Left kidney (tissue), 8 donors: Measurements from ENCODE around the gene INSYN1. TPM values are rescaled to one million over a fixed set of nuclear protein-coding genes. Genes with fewer than 3 reads are reported as not detected.
"Not testable (repeated sequence)": the region's sequence is repeated elsewhere in the genome, so short reads cannot be mapped to it uniquely, and the experiment has no call there.

Experiments
- DNase-seq: peaks from one replicate; pipeline ENCODE4 v3.0.0-alpha.2; 2013
- long read RNA-seq, 8 donors: transcript quantifications; one replicate each; lab custom pipeline, GENCODE V29; 2026
- polyA plus RNA-seq: library from polyadenylated mRNA; unstranded; fragments of 120-200 nt; gene quantifications from one replicate; pipeline ENCODE4 v1.2.1, GENCODE V29; 2013; ENCODE audit not compliant: insufficient read length

Gene INSYN1, protein sequence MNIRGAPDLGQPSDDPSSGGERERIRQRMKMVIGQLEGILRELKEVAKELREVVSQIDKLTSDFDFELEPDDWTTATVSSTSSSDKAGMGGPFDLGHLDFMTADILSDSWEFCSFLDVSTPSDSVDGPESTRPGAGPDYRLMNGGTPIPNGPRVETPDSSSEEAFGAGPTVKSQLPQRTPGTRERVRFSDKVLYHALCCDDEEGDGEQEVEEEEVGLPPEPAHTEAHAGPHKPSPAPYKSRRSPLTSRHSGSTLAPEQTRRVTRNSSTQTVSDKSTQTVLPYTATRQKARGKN
- polyA plus RNA-seq: 12.6 TPM
- long read RNA-seq, donor 1, full-length matches to known transcripts: 9 of 9 reads
- long read RNA-seq, donor 1, partial matches to known transcripts: 0 of 9 reads
- long read RNA-seq, donor 1, other reads (novel, unspliced or antisense): 0 of 9 reads
- long read RNA-seq, donor 2, full-length matches to known transcripts: 4 of 4 reads
- long read RNA-seq, donor 2, partial matches to known transcripts: 0 of 4 reads
- long read RNA-seq, donor 2, other reads (novel, unspliced or antisense): 0 of 4 reads
- long read RNA-seq, donor 3, full-length matches to known transcripts: 6 of 6 reads
- long read RNA-seq, donor 3, partial matches to known transcripts: 0 of 6 reads
- long read RNA-seq, donor 3, other reads (novel, unspliced or antisense): 0 of 6 reads
- long read RNA-seq, donor 4, partial matches to known transcripts: 0 of 1 reads
- long read RNA-seq, donor 4, other reads (novel, unspliced or antisense): 0 of 1 reads
- long read RNA-seq, donor 5, full-length matches to known transcripts: 11 of 11 reads
- long read RNA-seq, donor 5, partial matches to known transcripts: 0 of 11 reads
- long read RNA-seq, donor 5, other reads (novel, unspliced or antisense): 0 of 11 reads
- long read RNA-seq, donor 6, full-length matches to known transcripts: 2 of 2 reads
- long read RNA-seq, donor 6, partial matches to known transcripts: 0 of 2 reads
- long read RNA-seq, donor 6, other reads (novel, unspliced or antisense): 0 of 2 reads
- long read RNA-seq, donor 7, full-length matches to known transcripts: 12 of 26 reads
- long read RNA-seq, donor 7, partial matches to known transcripts: 14 of 26 reads
- long read RNA-seq, donor 7, other reads (novel, unspliced or antisense): 0 of 26 reads
- long read RNA-seq, donor 8, full-length matches to known transcripts: 1 of 1 reads
- long read RNA-seq, donor 8, partial matches to known transcripts: 0 of 1 reads
- long read RNA-seq, donor 8, other reads (novel, unspliced or antisense): 0 of 1 reads

DNA sequence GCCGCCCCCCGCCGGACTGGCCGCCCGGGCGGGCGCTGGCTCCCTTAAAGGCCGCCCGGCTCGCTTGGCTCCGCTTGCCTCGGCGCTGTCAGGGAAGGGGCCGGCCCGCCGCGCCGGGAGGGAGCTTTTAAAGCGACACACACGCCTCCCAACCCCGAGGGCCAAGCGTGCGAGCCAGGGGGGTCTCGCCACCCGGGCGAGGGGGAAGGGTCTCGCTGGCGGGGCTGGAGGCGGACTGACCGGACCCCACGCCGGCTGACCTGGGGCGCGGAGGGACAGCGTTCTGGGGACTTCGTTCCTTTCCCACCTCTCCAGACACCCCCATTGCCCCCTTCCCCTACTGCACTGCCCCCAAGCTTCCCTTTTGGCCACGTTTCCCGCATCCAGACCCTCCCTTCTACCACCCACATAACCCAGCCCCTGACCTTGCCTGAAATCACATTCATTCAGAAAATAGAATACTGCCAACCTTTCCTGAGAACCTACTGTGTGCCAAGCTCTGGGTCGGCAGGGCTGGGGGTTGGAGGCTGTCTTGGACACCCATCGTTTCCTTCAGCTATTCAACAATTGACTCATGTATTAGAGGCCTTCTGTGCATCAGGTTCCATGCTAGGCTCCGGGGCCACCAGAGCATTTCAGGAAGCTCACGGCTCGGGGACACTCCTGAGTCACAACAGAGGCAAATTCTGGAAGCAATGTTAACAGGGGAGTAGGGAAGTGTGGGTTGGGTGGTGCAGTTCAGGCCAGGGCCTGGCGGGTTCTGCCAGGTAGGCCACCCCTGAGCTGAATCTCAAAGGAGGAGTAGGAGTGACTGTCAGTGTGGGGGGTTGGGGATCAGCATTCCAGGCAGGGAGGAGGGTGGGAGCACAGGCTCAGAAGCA is at the start of gene INSYN1:
INSYN1 (minus strand) TSS at position 102 of the 881 bp plus-strand sequence. CDS start 2,221 bp downstream, outside the sequence.
- DNase-seq: no peak

DNA sequence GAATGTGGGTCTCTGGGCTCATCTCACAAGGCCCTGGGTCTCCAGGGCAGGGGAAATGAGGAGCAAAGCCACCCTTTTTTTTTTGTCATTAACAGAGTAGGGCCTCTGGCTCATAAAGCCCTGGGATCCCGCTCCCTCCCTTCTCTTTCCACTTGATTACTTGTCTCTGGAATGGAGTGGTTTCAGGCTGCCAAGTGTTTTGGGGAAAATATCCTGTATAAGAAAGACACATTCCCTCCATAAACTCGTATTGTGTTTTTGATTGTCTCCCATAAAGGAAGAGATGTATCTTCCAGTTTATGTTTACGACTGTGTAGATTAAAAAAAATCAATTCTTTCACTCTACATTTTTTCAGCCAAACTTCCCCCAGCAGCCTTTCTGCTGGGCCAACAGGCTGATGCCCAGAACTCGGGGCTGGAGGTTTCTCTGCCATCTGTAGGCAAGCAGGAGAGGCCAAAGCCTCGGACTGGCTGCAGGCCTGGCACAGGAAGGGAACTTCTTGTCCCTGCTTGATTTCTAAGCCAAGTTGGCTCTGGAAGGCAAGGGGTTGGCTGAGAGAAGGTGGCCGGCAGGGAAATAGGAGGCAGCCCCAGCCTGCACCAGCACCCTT is 49.4 kb upstream of the INSYN1 start:
- no peak for DNase-seq

DNA sequence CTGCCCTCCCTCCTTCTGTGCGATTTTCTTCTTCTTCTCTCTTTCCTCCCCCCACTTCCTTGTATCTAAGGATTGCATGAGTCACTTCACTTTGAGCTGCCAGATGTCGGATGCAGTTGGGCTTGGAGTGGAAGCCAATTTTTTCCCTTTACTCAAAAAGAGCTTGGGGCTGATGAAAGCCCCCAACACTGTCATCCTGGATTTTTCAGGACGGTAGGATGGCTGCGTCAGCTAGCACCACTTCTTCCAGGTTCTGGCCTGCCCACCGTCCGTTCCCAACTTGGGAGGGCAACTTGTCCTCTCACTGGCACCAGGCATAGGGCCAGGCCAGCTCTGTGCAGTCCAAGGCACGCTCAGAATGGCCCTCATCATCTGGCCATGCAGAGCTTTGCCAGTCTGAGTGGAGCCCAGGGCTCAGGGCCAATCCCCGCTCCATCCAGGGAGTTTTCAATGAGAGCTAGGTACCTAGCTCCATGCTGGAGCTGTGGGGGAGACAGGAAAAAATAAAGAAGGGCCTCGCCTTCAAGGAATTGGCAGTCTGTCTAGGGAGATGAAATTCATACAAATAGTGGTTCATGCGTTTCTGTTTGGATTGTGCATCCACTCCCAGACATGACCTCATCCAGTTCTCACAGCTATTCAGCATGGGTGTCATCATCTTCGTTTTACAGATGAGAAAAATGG is 47.7 kb upstream of the INSYN1 start:
- no peak for DNase-seq

DNA sequence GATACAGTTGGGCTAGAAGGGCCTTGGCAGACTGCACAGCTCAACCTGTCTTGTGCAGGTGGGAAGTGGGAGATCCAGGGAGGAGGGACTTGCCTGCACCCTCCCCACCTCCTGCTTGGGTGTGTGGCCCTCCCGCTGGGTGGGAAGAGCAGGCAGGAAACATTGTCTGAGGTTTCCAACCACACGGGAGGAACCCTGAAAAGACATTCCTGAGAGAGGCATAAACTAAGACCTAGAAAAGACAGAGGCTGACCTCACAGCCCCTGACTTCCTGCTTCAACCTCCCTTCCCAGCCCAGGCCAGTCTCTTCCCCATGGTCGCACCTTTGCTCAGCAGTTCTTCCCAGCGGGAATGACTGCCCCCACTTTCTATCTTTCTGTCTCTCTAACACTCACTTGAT is 46.3 kb upstream of the INSYN1 start:
- no peak for DNase-seq

DNA sequence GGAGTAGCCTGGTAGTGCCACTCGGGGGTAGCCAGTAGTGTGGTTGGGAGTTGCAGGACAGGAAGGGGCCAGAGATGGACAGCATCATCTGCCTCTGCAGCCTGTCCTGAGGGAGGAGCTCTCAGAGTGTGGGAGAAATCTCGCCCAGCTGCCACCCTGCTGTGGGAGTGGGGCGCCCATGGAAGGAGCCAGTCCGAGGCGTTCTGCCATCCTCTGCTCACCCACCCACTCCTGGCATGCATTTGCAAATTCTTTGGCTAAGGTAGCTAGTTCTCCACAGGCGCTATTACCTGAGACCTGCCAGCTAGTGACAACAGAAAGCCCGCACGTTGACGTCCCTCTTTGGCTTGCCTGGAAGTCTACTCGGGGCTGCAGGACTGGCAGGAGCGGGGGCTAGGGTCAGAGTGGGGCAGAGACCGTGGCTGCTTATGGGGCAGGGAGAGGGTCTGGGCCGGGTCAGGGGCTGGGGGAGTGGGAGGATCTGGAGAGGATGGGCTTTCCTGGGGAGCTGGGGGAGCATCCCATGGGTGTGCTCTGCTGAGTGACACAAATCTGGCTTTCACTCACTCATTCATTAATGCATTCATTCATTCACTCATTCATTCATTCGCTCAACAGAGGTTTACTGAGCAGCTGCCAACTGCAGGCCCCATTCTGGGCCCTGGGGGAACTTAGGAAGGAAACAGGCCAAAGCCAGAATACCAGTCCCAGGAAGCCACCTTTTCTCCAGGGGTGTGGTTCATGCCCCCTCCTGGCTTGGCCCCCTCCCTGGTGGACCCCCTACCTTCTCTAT is 44.4 kb upstream of the INSYN1 start:
- no peak for DNase-seq

- peak; percentile 34 for DNase-seq
Observed at GRCh38 chr15:73796331-73796831, 43.2 kb upstream of the INSYN1 start.

GRCh38 chr15:73794443-73795133 is 41.4 kb upstream of the INSYN1 start:
- no peak for DNase-seq

DNA sequence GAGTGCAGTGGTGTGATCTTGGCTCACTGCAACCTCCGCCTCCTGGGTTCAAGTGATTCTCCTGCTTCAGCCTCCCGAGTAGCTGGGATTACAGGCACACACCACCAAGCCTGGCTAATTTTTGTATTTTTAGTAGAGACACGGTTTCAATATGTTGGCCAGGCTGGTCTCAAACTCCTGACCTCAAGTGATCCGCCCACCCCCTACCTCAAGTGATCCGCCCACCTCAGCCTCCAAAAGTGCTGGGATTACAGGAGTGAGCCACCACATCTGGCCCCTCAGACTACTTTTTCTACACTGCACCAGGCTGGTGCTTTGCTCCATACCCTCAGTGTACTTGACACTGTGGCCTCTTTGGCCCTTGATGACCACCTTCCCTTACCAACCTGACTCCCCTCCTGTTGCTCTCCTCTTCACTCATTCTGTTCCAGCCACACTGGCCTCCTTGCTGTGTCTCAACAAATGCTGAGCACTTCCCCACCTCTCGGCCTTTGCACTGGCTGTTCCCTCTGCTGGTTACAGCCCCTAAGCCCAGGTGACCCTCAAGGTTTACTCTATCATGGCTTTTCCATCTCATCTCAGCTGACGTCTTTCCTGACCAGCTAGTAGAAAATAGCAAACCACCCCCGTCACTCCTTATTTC is 39.9 kb upstream of the INSYN1 start:
- DNase-seq: not testable (repeated sequence)

GRCh38 chr15:73792415-73792814 is 39.3 kb upstream of the INSYN1 start:
- no peak for DNase-seq

GRCh38 chr15:73789521-73790240 is 36.5 kb upstream of the INSYN1 start:
- no peak for DNase-seq

- DNase-seq: no peak
Observed at GRCh38 chr15:73787621-73788020, 34.5 kb upstream of the INSYN1 start.

DNA sequence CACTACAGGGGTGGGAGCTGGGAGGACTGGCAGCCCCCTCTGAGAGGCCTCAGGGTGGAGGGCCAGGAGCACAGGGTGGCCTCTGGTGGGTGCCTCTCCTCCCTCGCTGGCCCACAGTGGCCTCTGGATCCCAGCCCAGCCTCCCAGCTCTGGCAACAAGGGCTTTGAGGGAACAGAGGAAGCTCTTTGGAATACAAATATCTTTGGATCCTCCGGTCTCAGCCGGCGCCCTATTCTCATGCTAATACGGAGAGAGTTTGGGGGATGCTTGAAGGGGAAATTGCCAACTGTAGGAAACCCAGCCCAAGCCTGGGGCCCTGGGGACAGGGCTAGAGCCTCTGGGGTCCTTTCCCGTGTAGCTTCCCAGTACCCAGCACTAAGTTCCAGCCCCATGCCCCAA is 33.4 kb upstream of the INSYN1 start:
- no peak for DNase-seq

DNA sequence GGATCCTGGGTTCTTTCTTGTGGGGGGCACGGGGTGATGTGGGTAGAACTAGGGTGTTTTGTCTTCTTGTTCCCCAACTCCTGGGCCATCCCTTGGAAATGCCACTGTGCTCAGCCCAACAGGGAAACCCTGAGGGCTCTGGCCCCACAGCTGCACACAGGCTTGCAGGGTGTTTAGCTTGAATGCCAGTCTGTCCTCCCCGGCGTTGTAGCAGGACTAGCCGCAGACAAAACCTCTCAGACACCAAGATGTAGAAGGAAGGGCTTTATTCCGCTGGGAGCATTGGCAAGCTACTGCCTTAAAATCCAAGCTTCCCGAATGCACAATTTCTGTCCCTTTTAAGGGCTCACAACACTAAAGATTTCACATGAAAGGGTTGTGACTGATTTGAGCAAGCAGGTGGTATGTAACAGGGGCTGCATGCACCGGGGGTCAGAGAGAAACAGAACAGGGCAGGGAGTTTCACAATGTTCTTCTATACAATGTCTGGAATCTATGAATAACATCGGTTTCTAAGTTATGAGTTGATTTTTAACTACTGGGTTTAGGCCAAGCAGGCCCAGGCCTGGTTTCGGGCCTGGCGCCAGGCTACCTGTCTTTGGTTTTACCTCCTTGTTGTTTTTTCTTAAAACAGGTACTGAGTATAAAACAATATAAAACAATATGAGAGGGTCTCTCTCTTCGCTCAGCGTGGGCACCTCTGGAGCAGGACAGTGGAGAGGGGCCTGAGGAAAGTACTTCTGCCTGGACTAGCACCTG is 32.3 kb upstream of the INSYN1 start:
- DNase-seq: not testable (repeated sequence)

DNA sequence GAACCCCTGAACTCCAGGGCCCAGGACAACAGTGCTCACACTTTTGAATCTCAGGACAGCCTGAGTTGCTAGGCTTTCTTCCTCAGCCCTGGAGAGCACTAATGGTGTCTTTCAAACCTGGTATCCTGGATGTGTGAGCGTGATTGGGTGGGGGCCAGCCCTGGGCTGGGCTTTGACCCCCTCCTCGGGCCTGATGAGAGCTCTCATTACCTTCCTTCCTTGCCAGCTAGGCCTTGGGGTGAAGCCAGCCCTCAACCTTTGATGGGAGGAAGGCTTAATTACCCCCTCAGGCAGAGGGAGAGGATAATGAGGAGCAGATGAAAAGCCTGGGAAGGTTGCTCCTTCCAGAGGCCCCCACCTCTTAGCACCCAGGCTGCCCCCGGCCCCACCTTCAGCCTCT is 31.1 kb upstream of the INSYN1 start:
- DNase-seq: no peak

GRCh38 chr15:73782344-73782959 is 29.3 kb upstream of the INSYN1 start:
- DNase-seq: no peak
